ENCODE data around the gene KCNC1.

- TF ChIP-seq EZH2 (IDR thresholded peaks at IDR 0.05), result no peak
- no peak for TF ChIP-seq POLR2AphosphoS5 (IDR thresholded peaks at IDR 0.05; ENCODE audit: borderline replicate concordance, low read depth, low read length)
- TF ChIP-seq FOXP2 (optimal IDR thresholded peaks at IDR 0.05; ENCODE audit: control extremely low read depth, extremely low read length, insufficient read depth), result no peak
Observed at GRCh38 chr11:17783878-17784277, 49.3 kb downstream of the KCNC1 start.

Measured in SK-N-MC (cell line).